NB4 (cell line): ENCODE measurements around the gene WDR26.

Source experiments
- MYC ChIP-seq: IDR thresholded peaks from 2 replicates; pipeline ENCODE4 v1.6.1; 2011; ENCODE audit warnings: low read depth, low read length
- POLR2A ChIP-seq: IDR thresholded peaks from 2 replicates; pipeline ENCODE4 v1.6.1; 2011; ENCODE audit warnings: mild to moderate bottlenecking; ENCODE audit not compliant: insufficient read length; ENCODE audit errors: extremely low read depth
- TF ChIP-seq, protein P1 (sequence below): IDR thresholded peaks from one replicate; pipeline ENCODE4 v1.5.1; 2012; ENCODE audit warnings: low read depth, low read length
- TF ChIP-seq, protein P2 (sequence below): IDR thresholded peaks from 2 replicates; pipeline ENCODE4 v1.6.1; 2011; ENCODE audit warnings: low read depth, low read length

DNA sequence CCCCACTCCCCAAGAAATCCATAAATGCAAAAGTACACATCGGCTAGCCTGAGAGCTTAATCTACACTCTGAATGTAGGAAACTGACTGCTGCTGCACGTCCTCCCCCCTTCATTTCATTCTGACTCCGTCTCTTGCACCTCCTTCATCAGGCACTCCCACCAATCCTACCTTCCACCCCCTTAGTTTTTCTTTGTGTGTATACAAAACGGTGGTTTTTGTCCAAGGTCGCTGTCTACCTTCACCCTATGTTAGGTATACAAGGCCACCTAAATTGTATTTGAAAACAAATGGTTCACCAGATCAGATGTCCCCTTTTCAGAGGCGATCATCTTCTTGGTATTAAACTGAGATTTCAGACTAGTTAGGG, 1.9 kb downstream of the WDR26 start:
- TF ChIP-seq, protein P1, sequence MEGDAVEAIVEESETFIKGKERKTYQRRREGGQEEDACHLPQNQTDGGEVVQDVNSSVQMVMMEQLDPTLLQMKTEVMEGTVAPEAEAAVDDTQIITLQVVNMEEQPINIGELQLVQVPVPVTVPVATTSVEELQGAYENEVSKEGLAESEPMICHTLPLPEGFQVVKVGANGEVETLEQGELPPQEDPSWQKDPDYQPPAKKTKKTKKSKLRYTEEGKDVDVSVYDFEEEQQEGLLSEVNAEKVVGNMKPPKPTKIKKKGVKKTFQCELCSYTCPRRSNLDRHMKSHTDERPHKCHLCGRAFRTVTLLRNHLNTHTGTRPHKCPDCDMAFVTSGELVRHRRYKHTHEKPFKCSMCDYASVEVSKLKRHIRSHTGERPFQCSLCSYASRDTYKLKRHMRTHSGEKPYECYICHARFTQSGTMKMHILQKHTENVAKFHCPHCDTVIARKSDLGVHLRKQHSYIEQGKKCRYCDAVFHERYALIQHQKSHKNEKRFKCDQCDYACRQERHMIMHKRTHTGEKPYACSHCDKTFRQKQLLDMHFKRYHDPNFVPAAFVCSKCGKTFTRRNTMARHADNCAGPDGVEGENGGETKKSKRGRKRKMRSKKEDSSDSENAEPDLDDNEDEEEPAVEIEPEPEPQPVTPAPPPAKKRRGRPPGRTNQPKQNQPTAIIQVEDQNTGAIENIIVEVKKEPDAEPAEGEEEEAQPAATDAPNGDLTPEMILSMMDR: no peak
- no peak for TF ChIP-seq POLR2A
- TF ChIP-seq, protein P2, sequence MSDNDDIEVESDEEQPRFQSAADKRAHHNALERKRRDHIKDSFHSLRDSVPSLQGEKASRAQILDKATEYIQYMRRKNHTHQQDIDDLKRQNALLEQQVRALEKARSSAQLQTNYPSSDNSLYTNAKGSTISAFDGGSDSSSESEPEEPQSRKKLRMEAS: no peak
- no peak for TF ChIP-seq MYC
